ENCODE results near the gene C1QTNF3. TPM values are rescaled to one million over a fixed set of nuclear protein-coding genes. Genes with fewer than 3 reads are reported as not detected.

The C1QTNF3 gene
- total RNA-seq, 2 experiments from 2014 or later: 3.6 to 7.5 TPM

GRCh38 chr5:33978306-33978705, 64.7 kb downstream of the C1QTNF3 start:
- H3K79me2 ChIP-seq (ENCODE audit: insufficient read depth, low read depth, low read length): no peaks in the 10 kb centered on the region
- no peaks in the 10 kb centered on the region for H3K9me3 ChIP-seq (ENCODE audit: low read length)
- no peaks in the 10 kb centered on the region for H3K4me1 ChIP-seq (ENCODE audit: insufficient read depth, low read length, poor library complexity, severe bottlenecking)
- ChIA-PET POLR2A (interaction anchor here (2.6 kb wide), 1 partner anchor 16 kb away, joined by 10 read pairs; no protein-coding TSS in a partner anchor), CTCF (ENCODE audit: unreplicated experiment) (no interaction called here)
- no peak overlapping the region for H3K4me3 ChIP-seq (ENCODE audit: low read depth, low read length, poor library complexity, severe bottlenecking)
- H3K36me3 ChIP-seq (ENCODE audit: insufficient read depth, low read length): no peaks in the 10 kb centered on the region
- no peak overlapping the region for H3K4me2 ChIP-seq (ENCODE audit: low read length)
- no peak for TF ChIP-seq EZH2phosphoT487 (IDR thresholded peaks at IDR 0.05; ENCODE audit: borderline replicate concordance, low read depth, low read length)
- TF ChIP-seq CTCF (conservative IDR thresholded peaks at IDR 0.05; ENCODE audit: low read length): no peak
- no peaks in the 10 kb centered on the region for H4K20me1 ChIP-seq (ENCODE audit: insufficient read depth, low read length)
- H3K9me2 ChIP-seq (ENCODE audit: insufficient read depth, low read length): no peaks in the 10 kb centered on the region
- H3K27ac ChIP-seq (ENCODE audit: low read depth, low read length, poor library complexity, severe bottlenecking): no peak overlapping the region
- DNase-seq (ENCODE audit: low spot score): no peak
- no TSS peak for BruUV-seq (replicated peaks)
- no peak overlapping the region for H2AFZ ChIP-seq (ENCODE audit: low read length)
- intact Hi-C loops (cut with micrococcal nuclease; ENCODE audit: unreplicated experiment): no loop called here

GRCh38 chr5:33976307-33976706, 66.7 kb downstream of the C1QTNF3 start:
- TF ChIP-seq EZH2phosphoT487 (IDR thresholded peaks at IDR 0.05; ENCODE audit: borderline replicate concordance, low read depth, low read length) (no peak), CTCF (conservative IDR thresholded peaks at IDR 0.05; ENCODE audit: low read length) (no peak)
- CTCF ChIA-PET (ENCODE audit: unreplicated experiment): no interaction called here

GRCh38 chr5:33975852-33976251, 67.2 kb downstream of the C1QTNF3 start:
- intact Hi-C loops (cut with micrococcal nuclease; ENCODE audit: unreplicated experiment): no loop called here

More at GRCh38 chr5:33976307-33976706, 66.7 kb downstream of the C1QTNF3 start:
- H3K27ac ChIP-seq (ENCODE audit: low read depth, low read length, poor library complexity, severe bottlenecking): no peak overlapping the region
- no peaks in the 10 kb centered on the region for H3K4me1 ChIP-seq (ENCODE audit: insufficient read depth, low read length, poor library complexity, severe bottlenecking)
- H3K4me2 ChIP-seq (ENCODE audit: low read length): no peak overlapping the region
- POLR2A ChIA-PET: interaction anchor here (0.5 kb wide), 1 partner anchor 147 kb away, joined by 3 read pairs; no protein-coding TSS in a partner anchor
- H2AFZ ChIP-seq (ENCODE audit: low read length): no peak overlapping the region
- no peak for DNase-seq (ENCODE audit: low spot score)
- H3K36me3 ChIP-seq (ENCODE audit: insufficient read depth, low read length): no peaks in the 10 kb centered on the region
- no peaks in the 10 kb centered on the region for H3K9me2 ChIP-seq (ENCODE audit: insufficient read depth, low read length)
- no peaks in the 10 kb centered on the region for H3K79me2 ChIP-seq (ENCODE audit: insufficient read depth, low read depth, low read length)
- no peaks in the 10 kb centered on the region for H4K20me1 ChIP-seq (ENCODE audit: insufficient read depth, low read length)
- H3K9me3 ChIP-seq (ENCODE audit: low read length): no peaks in the 10 kb centered on the region
- no peak overlapping the region for H3K4me3 ChIP-seq (ENCODE audit: low read depth, low read length, poor library complexity, severe bottlenecking)
- no TSS peak for BruUV-seq (replicated peaks)
- intact Hi-C loops (cut with micrococcal nuclease; ENCODE audit: unreplicated experiment): no loop called here

More at GRCh38 chr5:33975852-33976251, 67.2 kb downstream of the C1QTNF3 start:
- Histone ChIP-seq H3K36me3 (ENCODE audit: insufficient read depth, low read length) (no peaks in the 10 kb centered on the region), H3K4me1 (ENCODE audit: insufficient read depth, low read length, poor library complexity, severe bottlenecking) (no peaks in the 10 kb centered on the region), H3K79me2 (ENCODE audit: insufficient read depth, low read depth, low read length) (no peaks in the 10 kb centered on the region), H3K9me2 (ENCODE audit: insufficient read depth, low read length) (no peaks in the 10 kb centered on the region), H3K4me2 (ENCODE audit: low read length) (no peak overlapping the region), H3K27ac (ENCODE audit: low read depth, low read length, poor library complexity, severe bottlenecking) (no peak overlapping the region), H2AFZ (ENCODE audit: low read length) (no peak overlapping the region), H4K20me1 (ENCODE audit: insufficient read depth, low read length) (no peaks in the 10 kb centered on the region), H3K9me3 (ENCODE audit: low read length) (no peaks in the 10 kb centered on the region), H3K4me3 (ENCODE audit: low read depth, low read length, poor library complexity, severe bottlenecking) (no peak overlapping the region)
- POLR2A ChIA-PET: interaction anchor here (0.5 kb wide), 1 partner anchor 146 kb away, joined by 3 read pairs; no protein-coding TSS in a partner anchor
- CTCF ChIA-PET (ENCODE audit: unreplicated experiment): no interaction called here
- DNase-seq (ENCODE audit: low spot score): no peak
- no TSS peak for BruUV-seq (replicated peaks)
- no peak for TF ChIP-seq EZH2phosphoT487 (IDR thresholded peaks at IDR 0.05; ENCODE audit: borderline replicate concordance, low read depth, low read length)
- no peak for TF ChIP-seq CTCF (conservative IDR thresholded peaks at IDR 0.05; ENCODE audit: low read length)

Data from OCI-LY7 (cell line).